Measurements from ENCODE around the gene PJA2. TPM values are rescaled to one million over a fixed set of nuclear protein-coding genes. Genes with fewer than 3 reads are reported as not detected.

PJA2 gene
- polyA plus RNA-seq, 2 of the 4 experiments (the other 2 are of a cell fraction), result 24.9 to 56.5 TPM

DNA sequence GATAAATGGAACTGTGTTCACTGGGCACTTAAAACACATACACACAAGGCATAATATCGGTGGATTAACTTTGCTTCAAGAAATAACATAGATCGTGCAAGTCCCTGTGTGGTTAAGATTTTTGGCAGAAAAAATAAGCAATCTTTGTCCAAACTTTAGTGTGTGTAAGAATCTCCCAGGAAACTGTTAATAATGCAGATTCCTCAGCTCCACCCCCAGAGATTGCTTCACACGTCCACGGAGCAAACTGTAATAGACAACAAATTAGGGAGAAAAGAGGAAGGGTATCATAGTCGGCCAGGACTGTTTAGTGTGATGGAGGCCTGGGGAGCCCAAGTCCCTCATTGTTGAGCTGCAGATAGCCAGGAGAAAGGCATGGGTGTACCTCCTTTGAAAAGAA lies 84.8 kb downstream of the PJA2 start:
- TF ChIP-seq, protein P1, sequence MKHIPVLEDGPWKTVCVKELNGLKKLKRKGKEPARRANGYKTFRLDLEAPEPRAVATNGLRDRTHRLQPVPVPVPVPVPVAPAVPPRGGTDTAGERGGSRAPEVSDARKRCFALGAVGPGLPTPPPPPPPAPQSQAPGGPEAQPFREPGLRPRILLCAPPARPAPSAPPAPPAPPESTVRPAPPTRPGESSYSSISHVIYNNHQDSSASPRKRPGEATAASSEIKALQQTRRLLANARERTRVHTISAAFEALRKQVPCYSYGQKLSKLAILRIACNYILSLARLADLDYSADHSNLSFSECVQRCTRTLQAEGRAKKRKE (CRISPR knock-in tag; IDR thresholded peaks at IDR 0.05; ENCODE audit: low read depth), result no peak
- TF ChIP-seq, protein P2, sequence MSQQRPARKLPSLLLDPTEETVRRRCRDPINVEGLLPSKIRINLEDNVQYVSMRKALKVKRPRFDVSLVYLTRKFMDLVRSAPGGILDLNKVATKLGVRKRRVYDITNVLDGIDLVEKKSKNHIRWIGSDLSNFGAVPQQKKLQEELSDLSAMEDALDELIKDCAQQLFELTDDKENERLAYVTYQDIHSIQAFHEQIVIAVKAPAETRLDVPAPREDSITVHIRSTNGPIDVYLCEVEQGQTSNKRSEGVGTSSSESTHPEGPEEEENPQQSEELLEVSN (IDR thresholded peaks at IDR 0.05; ENCODE audit: borderline replicate concordance, low read depth), result no peak
- TF ChIP-seq CBX2 (IDR thresholded peaks at IDR 0.05; ENCODE audit: borderline replicate concordance, low read depth) (no peak), FOXS1 (CRISPR knock-in tag; IDR thresholded peaks at IDR 0.05) (no peak), RFX5 (IDR thresholded peaks at IDR 0.05) (no peak), SMC3 (IDR thresholded peaks at IDR 0.05) (no peak), GATA3 (IDR thresholded peaks at IDR 0.05; ENCODE audit: borderline replicate concordance) (no peak), HOXB5 (CRISPR knock-in tag; IDR thresholded peaks at IDR 0.05) (no peak), ZC3H11A (IDR thresholded peaks at IDR 0.05) (no peak), POLR2AphosphoS2 (conservative IDR thresholded peaks at IDR 0.05; ENCODE audit: low read length) (no peak), KDM5A (IDR thresholded peaks at IDR 0.05) (no peak), TP53 (CRISPR knock-in tag; IDR thresholded peaks at IDR 0.05) (no peak), NPAS2 (CRISPR knock-in tag; IDR thresholded peaks at IDR 0.05; ENCODE audit: borderline replicate concordance) (no peak), BHLHE40 (IDR thresholded peaks at IDR 0.05; ENCODE audit: low read depth, low read length) (no peak)
- TF ChIP-seq, protein P3, sequence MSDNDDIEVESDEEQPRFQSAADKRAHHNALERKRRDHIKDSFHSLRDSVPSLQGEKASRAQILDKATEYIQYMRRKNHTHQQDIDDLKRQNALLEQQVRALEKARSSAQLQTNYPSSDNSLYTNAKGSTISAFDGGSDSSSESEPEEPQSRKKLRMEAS (IDR thresholded peaks at IDR 0.05), result no peak
- TF ChIP-seq, protein P4, sequence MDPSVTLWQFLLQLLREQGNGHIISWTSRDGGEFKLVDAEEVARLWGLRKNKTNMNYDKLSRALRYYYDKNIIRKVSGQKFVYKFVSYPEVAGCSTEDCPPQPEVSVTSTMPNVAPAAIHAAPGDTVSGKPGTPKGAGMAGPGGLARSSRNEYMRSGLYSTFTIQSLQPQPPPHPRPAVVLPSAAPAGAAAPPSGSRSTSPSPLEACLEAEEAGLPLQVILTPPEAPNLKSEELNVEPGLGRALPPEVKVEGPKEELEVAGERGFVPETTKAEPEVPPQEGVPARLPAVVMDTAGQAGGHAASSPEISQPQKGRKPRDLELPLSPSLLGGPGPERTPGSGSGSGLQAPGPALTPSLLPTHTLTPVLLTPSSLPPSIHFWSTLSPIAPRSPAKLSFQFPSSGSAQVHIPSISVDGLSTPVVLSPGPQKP (IDR thresholded peaks at IDR 0.05; ENCODE audit: low read depth, low read length), result no peak
- POLR2A ChIA-PET, result no interaction called here
- ATAC-seq (no peak), DNase-seq (ENCODE audit: low read depth in 1 of 2, low spot score in 1 of 2) (no peak), FAIRE-seq (no peak)
- H3K4me1 ChIP-seq, result no peaks in the 10 kb centered on the region
- CTCF ChIA-PET, result interaction anchor here (1.0 kb wide), 1 partner anchor 13 kb away, joined by 3 read pairs; no protein-coding TSS in a partner anchor
- H3K4me3 ChIP-seq, result no peak overlapping the region
- no peak overlapping the region for H3K4me2 ChIP-seq
- WGBS (ENCODE audit: missing lambda C conversion rate), result 85% methylated on average over 5 of the region's 5 CpGs
- no peak overlapping the region for H3K27ac ChIP-seq
- H3K9me3 ChIP-seq, result no peaks in the 10 kb centered on the region

DNA sequence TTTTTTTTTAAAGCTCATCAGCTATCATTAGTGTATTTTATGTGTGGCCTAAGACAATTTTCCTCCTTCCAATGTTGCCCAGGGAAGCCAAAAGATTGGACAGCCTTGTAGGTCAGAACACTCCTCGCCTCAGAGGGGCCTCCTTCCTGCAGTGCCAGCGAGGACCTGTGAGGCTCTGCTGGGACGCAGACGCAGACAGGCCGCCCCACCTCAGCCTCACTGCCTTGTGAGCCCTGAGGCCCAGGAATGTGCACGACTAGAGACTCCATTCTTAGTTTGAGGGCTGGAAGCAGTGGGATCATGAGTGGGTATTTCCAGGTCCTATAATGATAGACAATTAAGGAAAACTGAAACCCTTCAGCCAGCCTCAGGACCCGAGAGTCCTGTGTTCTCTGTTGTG lies 85.4 kb downstream of the PJA2 start:
- FAIRE-seq, result no peak
- DNase-seq (ENCODE audit: low read depth in 1 of 2, low spot score in 1 of 2), result no peak

More for the DNA sequence above, 85.4 kb downstream of the PJA2 start:
- Histone ChIP-seq H3K27ac (no peak overlapping the region), H3K4me1 (no peaks in the 10 kb centered on the region), H3K9me3 (no peaks in the 10 kb centered on the region), H3K4me2 (no peak overlapping the region), H3K4me3 (no peak overlapping the region)
- POLR2A ChIA-PET, result no interaction called here
- WGBS (ENCODE audit: missing lambda C conversion rate), result 83% methylated on average over 7 of the region's 7 CpGs
- no peak for TF ChIP-seq HOXB13 (CRISPR knock-in tag; IDR thresholded peaks at IDR 0.05; ENCODE audit: low read depth)
- TF ChIP-seq, protein P5, sequence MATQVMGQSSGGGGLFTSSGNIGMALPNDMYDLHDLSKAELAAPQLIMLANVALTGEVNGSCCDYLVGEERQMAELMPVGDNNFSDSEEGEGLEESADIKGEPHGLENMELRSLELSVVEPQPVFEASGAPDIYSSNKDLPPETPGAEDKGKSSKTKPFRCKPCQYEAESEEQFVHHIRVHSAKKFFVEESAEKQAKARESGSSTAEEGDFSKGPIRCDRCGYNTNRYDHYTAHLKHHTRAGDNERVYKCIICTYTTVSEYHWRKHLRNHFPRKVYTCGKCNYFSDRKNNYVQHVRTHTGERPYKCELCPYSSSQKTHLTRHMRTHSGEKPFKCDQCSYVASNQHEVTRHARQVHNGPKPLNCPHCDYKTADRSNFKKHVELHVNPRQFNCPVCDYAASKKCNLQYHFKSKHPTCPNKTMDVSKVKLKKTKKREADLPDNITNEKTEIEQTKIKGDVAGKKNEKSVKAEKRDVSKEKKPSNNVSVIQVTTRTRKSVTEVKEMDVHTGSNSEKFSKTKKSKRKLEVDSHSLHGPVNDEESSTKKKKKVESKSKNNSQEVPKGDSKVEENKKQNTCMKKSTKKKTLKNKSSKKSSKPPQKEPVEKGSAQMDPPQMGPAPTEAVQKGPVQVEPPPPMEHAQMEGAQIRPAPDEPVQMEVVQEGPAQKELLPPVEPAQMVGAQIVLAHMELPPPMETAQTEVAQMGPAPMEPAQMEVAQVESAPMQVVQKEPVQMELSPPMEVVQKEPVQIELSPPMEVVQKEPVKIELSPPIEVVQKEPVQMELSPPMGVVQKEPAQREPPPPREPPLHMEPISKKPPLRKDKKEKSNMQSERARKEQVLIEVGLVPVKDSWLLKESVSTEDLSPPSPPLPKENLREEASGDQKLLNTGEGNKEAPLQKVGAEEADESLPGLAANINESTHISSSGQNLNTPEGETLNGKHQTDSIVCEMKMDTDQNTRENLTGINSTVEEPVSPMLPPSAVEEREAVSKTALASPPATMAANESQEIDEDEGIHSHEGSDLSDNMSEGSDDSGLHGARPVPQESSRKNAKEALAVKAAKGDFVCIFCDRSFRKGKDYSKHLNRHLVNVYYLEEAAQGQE (IDR thresholded peaks at IDR 0.05), result no peak
- TF ChIP-seq MAFK (IDR thresholded peaks at IDR 0.05; ENCODE audit: partially characterized antibody), result no peak
- TF ChIP-seq CEBPB (IDR thresholded peaks at IDR 0.05), result no peak
- no peak for TF ChIP-seq FOSB (CRISPR knock-in tag; IDR thresholded peaks at IDR 0.05)
- no peak for ATAC-seq
- CTCF ChIA-PET, result no interaction called here
